ENCODE results near the gene FRMD3.

Gene FRMD3

GRCh38 chr9:83538172-83538889, at the start of gene FRMD3:
FRMD3 (minus strand) TSS chr9:83538401; CDS start chr9:83538231, 170 bp downstream.
- FAIRE-seq: no peak

- FAIRE-seq: no peak
Measured at GRCh38 chr9:83584995-83585394, 46.8 kb upstream of the FRMD3 start.

GRCh38 chr9:83583151-83584014, 45.2 kb upstream of the FRMD3 start:
- FAIRE-seq: peak; percentile 37

DNA sequence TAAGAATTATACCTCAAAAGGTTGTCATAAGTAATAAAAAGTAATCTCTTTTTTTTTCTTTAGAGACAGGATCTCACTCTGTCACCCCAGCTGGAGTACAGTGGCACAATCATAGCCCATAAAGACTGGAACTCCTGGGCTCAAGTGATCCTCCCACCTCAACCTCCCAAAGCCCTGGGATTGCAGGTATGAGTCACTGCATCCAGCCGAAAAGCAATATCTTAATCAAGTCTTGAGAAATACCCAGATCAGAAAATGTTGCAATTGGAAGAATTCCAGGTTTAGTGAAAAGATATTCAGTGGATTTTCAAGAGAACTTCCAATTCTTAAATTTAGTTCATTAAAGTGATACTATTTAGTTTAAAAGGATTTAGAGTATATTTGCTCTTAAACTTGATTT, 43.8 kb upstream of the FRMD3 start:
- no peak for FAIRE-seq

DNA sequence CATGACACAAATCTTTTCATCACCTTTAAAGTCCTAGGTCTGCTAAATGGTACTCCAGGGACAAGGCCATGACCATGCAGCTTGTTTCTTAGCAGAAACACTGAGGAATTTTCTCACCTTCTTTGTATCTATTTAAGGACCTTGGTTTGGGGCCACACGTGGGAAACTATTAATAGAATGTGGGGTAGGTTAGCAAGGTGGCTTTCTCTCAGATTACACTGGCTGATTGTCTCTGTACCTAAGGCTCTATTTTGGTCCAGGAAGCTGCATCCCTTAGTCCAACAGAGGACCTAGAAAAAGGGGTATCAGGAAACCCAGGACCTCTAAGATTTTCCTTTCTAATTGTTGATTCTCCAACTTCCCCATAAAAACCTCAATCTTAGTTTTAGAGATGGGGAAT, 36.3 kb upstream of the FRMD3 start:
- no peak for FAIRE-seq

- no peak for FAIRE-seq
Measured at GRCh38 chr9:83572524-83572923, 34.3 kb upstream of the FRMD3 start.

GRCh38 chr9:83570359-83570758, 32.2 kb upstream of the FRMD3 start:
- FAIRE-seq: no peak

GRCh38 chr9:83569326-83569725, 31.1 kb upstream of the FRMD3 start:
- FAIRE-seq: no peak

- no peak for FAIRE-seq
Measured at GRCh38 chr9:83563360-83563759, 25.2 kb upstream of the FRMD3 start.

GRCh38 chr9:83560169-83560826, 22.1 kb upstream of the FRMD3 start:
- no peak for FAIRE-seq

- no peak for FAIRE-seq
Measured at GRCh38 chr9:83557771-83558170, 19.6 kb upstream of the FRMD3 start.

- FAIRE-seq: no peak
Measured at GRCh38 chr9:83557317-83557716, 19.1 kb upstream of the FRMD3 start.

DNA sequence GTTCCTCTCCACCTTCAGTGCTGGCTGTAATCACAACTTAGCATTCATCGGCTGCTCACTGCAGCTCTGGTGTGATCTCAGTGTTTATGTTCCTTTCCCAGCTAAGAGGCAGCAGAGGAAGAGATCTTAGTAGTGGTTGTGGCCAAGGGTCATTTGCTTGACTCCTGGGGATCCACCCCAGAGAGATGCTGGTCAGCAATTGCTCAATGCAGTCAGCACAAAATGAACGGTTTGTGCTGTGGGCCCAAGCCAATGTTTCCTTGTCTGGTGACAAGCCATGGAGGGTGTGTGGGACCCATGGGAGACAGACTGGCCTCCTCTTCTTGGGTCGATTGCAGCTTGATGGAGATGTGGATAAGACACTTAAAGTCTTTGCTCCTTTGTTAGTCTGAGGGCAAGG, 16.1 kb upstream of the FRMD3 start:
- FAIRE-seq: no peak

DNA sequence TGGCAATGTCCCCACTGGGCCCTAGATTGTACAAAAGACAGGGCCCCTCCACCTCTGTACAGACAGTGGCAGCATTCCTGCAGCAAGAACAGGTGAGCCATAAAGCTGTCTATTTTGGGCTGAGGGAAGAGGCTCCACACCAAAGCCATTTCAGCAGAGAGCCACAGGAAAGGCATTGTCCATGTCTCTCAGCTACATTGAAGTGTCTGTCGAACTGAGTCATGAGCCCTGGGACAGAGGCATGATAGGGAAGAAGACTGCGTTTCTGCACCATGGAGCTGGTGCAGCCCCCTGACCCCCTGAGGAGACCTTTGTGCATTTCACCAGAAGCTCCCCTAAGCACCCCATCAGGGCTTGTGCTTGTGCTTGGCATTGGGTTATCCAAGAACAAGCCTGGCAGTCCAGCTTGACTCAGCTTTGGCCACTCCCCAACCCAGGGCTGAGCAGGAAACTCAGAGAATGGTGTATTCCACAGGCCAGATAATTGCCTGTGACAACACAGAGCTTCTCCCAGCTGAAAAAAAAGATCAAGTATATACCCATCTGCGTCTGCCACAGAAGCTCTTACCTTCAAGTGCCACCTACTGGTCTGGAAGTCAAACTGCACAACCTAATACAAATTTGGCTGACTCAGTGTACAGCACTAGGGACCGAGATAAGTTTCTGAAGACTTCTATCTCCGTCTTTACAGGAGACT, 5.9 kb upstream of the FRMD3 start:
- FAIRE-seq: no peak

- FAIRE-seq: no peak
Measured at GRCh38 chr9:83538890-83539238, 663 bp upstream of the FRMD3 start.

DNA sequence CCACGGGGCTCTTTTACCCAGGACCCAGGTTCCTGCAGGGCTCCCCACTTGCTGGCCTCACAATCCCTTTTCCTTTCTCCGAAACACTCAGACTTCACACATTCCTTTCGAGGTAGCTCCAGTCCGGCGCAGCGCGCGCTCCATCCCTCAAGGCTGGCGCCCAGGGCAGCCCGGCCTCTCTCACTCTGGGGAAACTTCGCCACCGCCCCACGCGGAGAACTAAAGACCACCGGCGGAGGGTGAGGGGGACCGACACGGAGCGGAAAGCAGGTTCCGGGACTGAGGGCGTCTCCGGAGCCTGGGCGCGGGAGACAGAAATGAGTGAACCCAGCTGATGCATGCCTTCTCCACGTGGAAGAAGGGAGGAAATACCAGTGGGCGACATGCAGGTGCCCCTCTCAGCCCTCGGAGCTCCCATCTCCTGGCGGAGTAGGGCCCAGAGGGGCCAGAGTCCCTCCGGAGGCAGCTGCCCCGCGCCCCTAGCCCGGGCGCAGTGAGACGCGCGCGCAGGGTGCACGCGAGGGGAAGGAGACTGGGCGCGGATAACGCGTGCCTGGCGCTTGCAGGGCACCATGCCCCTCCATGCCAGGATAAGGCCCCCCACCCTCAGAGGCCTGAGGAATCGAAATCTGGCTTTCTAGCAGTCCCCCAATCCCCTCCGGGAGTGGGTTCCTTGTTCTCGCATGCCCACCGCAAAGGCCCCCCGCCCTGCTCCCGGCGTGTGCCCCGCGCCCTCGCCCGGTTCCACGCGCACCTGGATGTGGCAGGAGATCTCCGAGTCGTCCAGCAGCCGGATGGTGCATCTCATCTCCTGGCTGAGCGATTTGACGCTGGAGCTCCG, 650 bp downstream of the FRMD3 start:
- FAIRE-seq: no peak

DNA sequence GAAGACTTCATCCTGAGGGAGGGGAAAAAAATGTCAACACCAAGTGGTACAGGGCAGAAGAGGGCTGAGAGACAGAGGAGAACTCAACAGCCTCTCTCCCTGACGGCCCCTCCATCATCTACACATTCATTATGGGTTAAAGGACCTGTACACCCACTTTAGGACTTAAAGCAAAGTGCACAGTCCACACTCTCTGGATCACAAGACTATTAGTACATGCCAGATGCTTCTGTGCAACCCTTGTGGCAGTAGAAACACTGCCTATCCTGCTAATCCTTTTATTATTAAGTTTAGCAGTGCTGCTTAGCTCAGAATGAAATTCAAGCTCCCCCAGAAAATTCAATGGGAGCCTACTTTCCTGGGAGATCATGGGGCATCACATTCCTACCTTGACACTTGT, 1.9 kb downstream of the FRMD3 start:
- no peak for FAIRE-seq

- peak; percentile 31 for FAIRE-seq
Measured at GRCh38 chr9:83535736-83536135, 2.5 kb downstream of the FRMD3 start.

- FAIRE-seq: no peak
Measured at GRCh38 chr9:83533296-83533695, 4.9 kb downstream of the FRMD3 start.

- FAIRE-seq: no peak
Measured at GRCh38 chr9:83526901-83527300, 11.3 kb downstream of the FRMD3 start.

- no peak for FAIRE-seq
Measured at GRCh38 chr9:83526211-83526610, 12.0 kb downstream of the FRMD3 start.

GRCh38 chr9:83523684-83524083, 14.5 kb downstream of the FRMD3 start:
- FAIRE-seq: no peak
